ENCODE results near the gene RCAN1. TPM values are rescaled to one million over a fixed set of nuclear protein-coding genes. Genes with fewer than 3 reads are reported as not detected.

RCAN1 gene
- total RNA-seq, 1 experiment from 2014 or later, result 13.5 TPM

DNA sequence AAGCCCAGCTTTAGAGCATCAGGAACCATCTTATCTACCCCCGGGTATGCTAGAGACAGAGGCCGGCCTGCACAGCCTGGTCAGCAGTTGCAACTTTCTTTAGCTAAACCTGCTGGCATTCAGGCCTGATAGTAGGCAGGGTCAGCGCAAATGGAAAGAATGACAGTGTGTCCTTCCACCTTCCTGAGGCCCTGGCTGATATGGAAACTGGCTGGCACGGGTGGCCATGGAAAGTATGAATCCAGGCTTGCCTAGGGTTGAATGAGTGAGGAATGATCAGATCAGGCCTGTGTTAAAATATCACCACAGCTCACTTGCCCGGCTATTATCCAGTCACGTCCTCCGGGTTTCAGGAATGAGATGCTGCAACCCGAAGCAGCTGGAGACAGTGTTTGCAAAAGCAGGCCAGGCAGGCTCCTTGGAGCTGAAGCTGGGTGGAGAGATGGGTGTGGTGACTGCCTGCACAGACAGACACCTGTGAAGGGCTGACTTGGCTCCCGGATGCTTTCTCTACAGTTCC lies 34.7 kb downstream of the RCAN1 start:
- no peak for DNase-seq (ENCODE audit: low read depth, low spot score)
- Histone ChIP-seq H3K9me3 (ENCODE audit: control insufficient read depth, insufficient read depth, low read depth, low read length) (no peaks in the 10 kb centered on the region), H3K4me3 (ENCODE audit: low read depth in 2 of 2, low read length in 2 of 2) (no peak overlapping the region), H3K4me1 (ENCODE audit: control insufficient read depth, insufficient read depth, low read length) (no peaks in the 10 kb centered on the region), H3K27me3 (ENCODE audit: control insufficient read depth, insufficient read depth, low read length) (no peaks in the 10 kb centered on the region), H3K27ac (ENCODE audit: low read length) (no peak overlapping the region), H3K36me3 (ENCODE audit: control insufficient read depth, insufficient read depth, low read length) (no peaks in the 10 kb centered on the region)
- intact Hi-C loops (cut with micrococcal nuclease; ENCODE audit: unreplicated experiment), result no loop called here
- ChIA-PET POLR2A (no interaction called here), CTCF (no interaction called here)
- TF ChIP-seq TCF7L2 (IDR thresholded peaks at IDR 0.05; ENCODE audit: low read depth, low read length) (no peak), SIN3A (IDR thresholded peaks at IDR 0.05; ENCODE audit: borderline replicate concordance, insufficient read depth, low read depth, low read length) (no peak), POLR2AphosphoS5 (IDR thresholded peaks at IDR 0.05; ENCODE audit: low read depth, low read length) (no peak)
- TF ChIP-seq, protein P1, sequence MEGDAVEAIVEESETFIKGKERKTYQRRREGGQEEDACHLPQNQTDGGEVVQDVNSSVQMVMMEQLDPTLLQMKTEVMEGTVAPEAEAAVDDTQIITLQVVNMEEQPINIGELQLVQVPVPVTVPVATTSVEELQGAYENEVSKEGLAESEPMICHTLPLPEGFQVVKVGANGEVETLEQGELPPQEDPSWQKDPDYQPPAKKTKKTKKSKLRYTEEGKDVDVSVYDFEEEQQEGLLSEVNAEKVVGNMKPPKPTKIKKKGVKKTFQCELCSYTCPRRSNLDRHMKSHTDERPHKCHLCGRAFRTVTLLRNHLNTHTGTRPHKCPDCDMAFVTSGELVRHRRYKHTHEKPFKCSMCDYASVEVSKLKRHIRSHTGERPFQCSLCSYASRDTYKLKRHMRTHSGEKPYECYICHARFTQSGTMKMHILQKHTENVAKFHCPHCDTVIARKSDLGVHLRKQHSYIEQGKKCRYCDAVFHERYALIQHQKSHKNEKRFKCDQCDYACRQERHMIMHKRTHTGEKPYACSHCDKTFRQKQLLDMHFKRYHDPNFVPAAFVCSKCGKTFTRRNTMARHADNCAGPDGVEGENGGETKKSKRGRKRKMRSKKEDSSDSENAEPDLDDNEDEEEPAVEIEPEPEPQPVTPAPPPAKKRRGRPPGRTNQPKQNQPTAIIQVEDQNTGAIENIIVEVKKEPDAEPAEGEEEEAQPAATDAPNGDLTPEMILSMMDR (IDR thresholded peaks at IDR 0.05), result no peak
- TF ChIP-seq, protein P2, sequence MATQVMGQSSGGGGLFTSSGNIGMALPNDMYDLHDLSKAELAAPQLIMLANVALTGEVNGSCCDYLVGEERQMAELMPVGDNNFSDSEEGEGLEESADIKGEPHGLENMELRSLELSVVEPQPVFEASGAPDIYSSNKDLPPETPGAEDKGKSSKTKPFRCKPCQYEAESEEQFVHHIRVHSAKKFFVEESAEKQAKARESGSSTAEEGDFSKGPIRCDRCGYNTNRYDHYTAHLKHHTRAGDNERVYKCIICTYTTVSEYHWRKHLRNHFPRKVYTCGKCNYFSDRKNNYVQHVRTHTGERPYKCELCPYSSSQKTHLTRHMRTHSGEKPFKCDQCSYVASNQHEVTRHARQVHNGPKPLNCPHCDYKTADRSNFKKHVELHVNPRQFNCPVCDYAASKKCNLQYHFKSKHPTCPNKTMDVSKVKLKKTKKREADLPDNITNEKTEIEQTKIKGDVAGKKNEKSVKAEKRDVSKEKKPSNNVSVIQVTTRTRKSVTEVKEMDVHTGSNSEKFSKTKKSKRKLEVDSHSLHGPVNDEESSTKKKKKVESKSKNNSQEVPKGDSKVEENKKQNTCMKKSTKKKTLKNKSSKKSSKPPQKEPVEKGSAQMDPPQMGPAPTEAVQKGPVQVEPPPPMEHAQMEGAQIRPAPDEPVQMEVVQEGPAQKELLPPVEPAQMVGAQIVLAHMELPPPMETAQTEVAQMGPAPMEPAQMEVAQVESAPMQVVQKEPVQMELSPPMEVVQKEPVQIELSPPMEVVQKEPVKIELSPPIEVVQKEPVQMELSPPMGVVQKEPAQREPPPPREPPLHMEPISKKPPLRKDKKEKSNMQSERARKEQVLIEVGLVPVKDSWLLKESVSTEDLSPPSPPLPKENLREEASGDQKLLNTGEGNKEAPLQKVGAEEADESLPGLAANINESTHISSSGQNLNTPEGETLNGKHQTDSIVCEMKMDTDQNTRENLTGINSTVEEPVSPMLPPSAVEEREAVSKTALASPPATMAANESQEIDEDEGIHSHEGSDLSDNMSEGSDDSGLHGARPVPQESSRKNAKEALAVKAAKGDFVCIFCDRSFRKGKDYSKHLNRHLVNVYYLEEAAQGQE (IDR thresholded peaks at IDR 0.05; ENCODE audit: insufficient read depth in 1 of 2, low read depth in 2 of 2, low read length in 1 of 2), result no peak
- in situ Hi-C loops (cut with HindIII; ENCODE audit: low pct_unique_long_range_greater_than_20kb, low sequenced_read_pairs), result no loop called here
- no peak for ATAC-seq
- BruUV-seq (replicated peaks), result no TSS peak

DNA sequence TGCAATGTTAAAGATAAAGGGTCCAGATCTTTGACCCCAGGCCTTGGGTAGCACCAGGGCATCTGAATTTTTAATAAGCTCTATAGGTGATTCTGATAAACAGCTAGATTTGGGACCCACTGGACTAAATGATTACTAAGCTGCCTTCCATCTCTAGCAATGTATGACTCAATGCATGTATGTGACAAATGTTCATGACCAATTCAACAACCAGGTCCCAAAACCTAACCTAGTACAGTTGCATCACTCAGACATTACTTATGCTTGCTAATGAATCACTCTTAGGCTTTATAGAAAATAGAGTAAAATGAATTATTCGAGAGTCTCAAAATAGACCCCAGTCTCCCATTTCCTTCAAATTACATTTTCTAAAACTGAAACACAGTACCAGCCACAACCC lies 35.5 kb downstream of the RCAN1 start:
- intact Hi-C loops (cut with micrococcal nuclease; ENCODE audit: unreplicated experiment), result no loop called here
- Histone ChIP-seq H3K27me3 (ENCODE audit: control insufficient read depth, insufficient read depth, low read length) (no peaks in the 10 kb centered on the region), H3K4me3 (ENCODE audit: low read depth in 2 of 2, low read length in 2 of 2) (no peak overlapping the region), H3K9me3 (ENCODE audit: control insufficient read depth, insufficient read depth, low read depth, low read length) (no peaks in the 10 kb centered on the region), H3K27ac (ENCODE audit: low read length) (no peak overlapping the region), H3K36me3 (ENCODE audit: control insufficient read depth, insufficient read depth, low read length) (no peaks in the 10 kb centered on the region), H3K4me1 (ENCODE audit: control insufficient read depth, insufficient read depth, low read length) (no peaks in the 10 kb centered on the region)
- in situ Hi-C loops (cut with HindIII; ENCODE audit: low pct_unique_long_range_greater_than_20kb, low sequenced_read_pairs), result no loop called here
- ChIA-PET POLR2A (no interaction called here), CTCF (no interaction called here)
- ATAC-seq (no peak), DNase-seq (ENCODE audit: low read depth, low spot score) (no peak)
- BruUV-seq (replicated peaks), result no TSS peak
- TF ChIP-seq, protein P1 (IDR thresholded peaks at IDR 0.05), result no peak
- TF ChIP-seq, protein P2 (IDR thresholded peaks at IDR 0.05; ENCODE audit: insufficient read depth in 1 of 2, low read depth in 2 of 2, low read length in 1 of 2), result no peak
- TF ChIP-seq TCF7L2 (IDR thresholded peaks at IDR 0.05; ENCODE audit: low read depth, low read length) (no peak), POLR2AphosphoS5 (IDR thresholded peaks at IDR 0.05; ENCODE audit: low read depth, low read length) (no peak), SIN3A (IDR thresholded peaks at IDR 0.05; ENCODE audit: borderline replicate concordance, insufficient read depth, low read depth, low read length) (no peak)
